CD14-positive monocyte (primary cell): ENCODE data around the gene TMEM238. TPM values are rescaled to one million over a fixed set of nuclear protein-coding genes. Genes with fewer than 3 reads are reported as not detected.

Experiments used
- DNase-seq, 3 donors: peaks; one replicate each; pipeline ENCODE4 v3.0.0-alpha.2; 2011 to 2022
- H2AFZ ChIP-seq: 2 replicates; pipeline ENCODE4 v1.6.0; 2012; ENCODE audit warnings: mild to moderate bottlenecking, low read depth, low read length, inconsistent platforms; ENCODE audit not compliant: insufficient read depth, poor library complexity, severe bottlenecking
- H3K27ac ChIP-seq, 2 donors: 1 replicate in 1 of 2; 2 replicates in 1 of 2; pipeline ENCODE4 v1.5.1; 2012 to 2013; ENCODE audit warnings: low read length in 2 of 2, control low read depth in 1 of 2, inconsistent platforms in 1 of 2, low read depth in 1 of 2, mild to moderate bottlenecking in 1 of 2
- H3K27me3 ChIP-seq, 2 donors: one replicate each; pipeline versions ENCODE4 v1.6.0 to v1.6.1; 2011 to 2013; ENCODE audit warnings: low read length in 2 of 2; ENCODE audit not compliant: control insufficient read depth in 2 of 2, insufficient read depth in 2 of 2
- H3K36me3 ChIP-seq, 2 donors: replicated peaks in 1 of 2; 1 replicate in 1 of 2; 2 replicates in 1 of 2; pipeline versions ENCODE4 v1.5.1 to v1.6.1; 2012 to 2013; ENCODE audit warnings: low read length in 2 of 2, control low read depth in 1 of 2, inconsistent platforms in 1 of 2, mild to moderate bottlenecking in 1 of 2; ENCODE audit not compliant: insufficient read depth in 2 of 2, control insufficient read depth in 1 of 2
- H3K4me1 ChIP-seq, 2 donors: 1 replicate in 1 of 2; 2 replicates in 1 of 2; pipeline versions ENCODE4 v1.5.1 to v1.6.1; 2012 to 2013; ENCODE audit warnings: low read length in 2 of 2, control low read depth in 1 of 2, inconsistent platforms in 1 of 2, mild to moderate bottlenecking in 1 of 2, moderate library complexity in 1 of 2; ENCODE audit not compliant: insufficient read depth in 2 of 2, control insufficient read depth in 1 of 2
- H3K4me2 ChIP-seq: replicated peaks from 2 replicates; pipeline ENCODE3; 2012; ENCODE audit warnings: low read length, moderate library complexity, mild to moderate bottlenecking; ENCODE audit not compliant: poor library complexity, severe bottlenecking; ENCODE audit errors: extremely low read depth
- H3K4me3 ChIP-seq, 3 experiments: fragments of 200-600 bp in 1 of 3; sonication (generic) in 1 of 3; replicated peaks in 1 of 3; 1 replicate in 2 of 3; 2 replicates in 1 of 3; pipeline ENCODE4 v1.5.1; 2011 to 2013; ENCODE audit warnings: low read length in 3 of 3, mild to moderate bottlenecking in 3 of 3, control low read depth in 2 of 3, low read depth in 2 of 3, inconsistent platforms in 1 of 3, moderate library complexity in 1 of 3
- H3K79me2 ChIP-seq: 2 replicates; pipeline ENCODE4 v1.6.0; 2012; ENCODE audit warnings: mild to moderate bottlenecking, control low read depth, inconsistent platforms, low read length, moderate library complexity; ENCODE audit not compliant: insufficient read depth
- H3K9ac ChIP-seq: 2 replicates; pipeline ENCODE4 v1.6.0; 2017; ENCODE audit warnings: low read length, mild to moderate bottlenecking; ENCODE audit not compliant: insufficient read depth, poor library complexity, severe bottlenecking
- H3K9me3 ChIP-seq, 2 donors: replicated peaks in 1 of 2; 1 replicate in 1 of 2; 2 replicates in 1 of 2; pipeline versions ENCODE4 v1.5.1 to v1.6.1; 2012 to 2013; ENCODE audit warnings: low read length in 2 of 2, control low read depth in 1 of 2; ENCODE audit not compliant: control insufficient read depth in 1 of 2, insufficient read depth in 1 of 2
- H4K20me1 ChIP-seq: 2 replicates; pipeline ENCODE4 v1.6.0; 2012; ENCODE audit warnings: mild to moderate bottlenecking, low read length, control low read depth, moderate library complexity; ENCODE audit not compliant: insufficient read depth
- H3K27ac Mint-ChIP-seq, 7 donors: one replicate each; pipeline ENCODE4 v1.8.0; 2020; ENCODE audit warnings: mild to moderate bottlenecking in 7 of 7, mixed read lengths in 7 of 7, moderate library complexity in 6 of 7, inconsistent platforms in 2 of 7
- H3K27me3 Mint-ChIP-seq, 3 donors: one replicate each; pipeline ENCODE4 v1.8.0; 2021 to 2022; ENCODE audit warnings: low read depth in 3 of 3, mild to moderate bottlenecking in 3 of 3, mixed read lengths in 3 of 3, moderate library complexity in 3 of 3, inconsistent platforms in 1 of 3
- H3K36me3 Mint-ChIP-seq, 2 donors: one replicate each; pipeline ENCODE4 v1.8.0; 2020; ENCODE audit warnings: mixed read lengths in 2 of 2, inconsistent platforms in 1 of 2, mild to moderate bottlenecking in 1 of 2
- H3K4me1 Mint-ChIP-seq: one replicate; pipeline ENCODE4 v1.8.0; 2020; ENCODE audit warnings: mild to moderate bottlenecking, mixed read lengths
- H3K4me3 Mint-ChIP-seq, 2 donors: one replicate each; pipeline ENCODE4 v1.8.0; 2020; ENCODE audit warnings: mild to moderate bottlenecking in 2 of 2, mixed read lengths in 2 of 2, moderate library complexity in 1 of 2
- H3K9me3 Mint-ChIP-seq, 7 donors: one replicate each; pipeline ENCODE4 v1.8.0; 2020 to 2022; ENCODE audit warnings: mixed read lengths in 7 of 7, mild to moderate bottlenecking in 6 of 7, moderate library complexity in 6 of 7, inconsistent platforms in 2 of 7
- CTCF ChIP-seq: fragments of 200-600 bp; IDR thresholded peaks from one replicate; pipeline ENCODE4 v1.8.0; 2022; ENCODE audit warnings: antibody characterized with exemption, mild to moderate bottlenecking
- WGBS: methylation state at CpG from one replicate; pipeline ENCODE4 v1.1.5; 2013; ENCODE audit warnings: missing lambda C conversion rate; ENCODE audit not compliant: insufficient coverage; 5-methylcytosine and 5-hydroxymethylcytosine counted together
- intact Hi-C, 2 donors: fragments of 100-400 bp; cut with micrococcal nuclease; formaldehyde crosslinking; loops; one replicate each; pipeline versions ENCODE4 v1.15.0 to v1.15.1; 2023
- polyA plus RNA-seq, 3 donors: library from polyadenylated mRNA; depleted of rRNA in 1 of 3; unstranded in 2 of 3; stranded (reverse) in 1 of 3; fragments of 300-500 nt in 2 of 3; fragments of >200 nt in 1 of 3; fragmentation: Illumina TruSeq in 2 of 3; gene quantifications; 1 replicate in 2 of 3; 2 replicates in 1 of 3; pipeline ENCODE4 v1.2.3, GENCODE V29; 2012 to 2021

The TMEM238 gene
- polyA plus RNA-seq, 3 donors: not detected

DNA sequence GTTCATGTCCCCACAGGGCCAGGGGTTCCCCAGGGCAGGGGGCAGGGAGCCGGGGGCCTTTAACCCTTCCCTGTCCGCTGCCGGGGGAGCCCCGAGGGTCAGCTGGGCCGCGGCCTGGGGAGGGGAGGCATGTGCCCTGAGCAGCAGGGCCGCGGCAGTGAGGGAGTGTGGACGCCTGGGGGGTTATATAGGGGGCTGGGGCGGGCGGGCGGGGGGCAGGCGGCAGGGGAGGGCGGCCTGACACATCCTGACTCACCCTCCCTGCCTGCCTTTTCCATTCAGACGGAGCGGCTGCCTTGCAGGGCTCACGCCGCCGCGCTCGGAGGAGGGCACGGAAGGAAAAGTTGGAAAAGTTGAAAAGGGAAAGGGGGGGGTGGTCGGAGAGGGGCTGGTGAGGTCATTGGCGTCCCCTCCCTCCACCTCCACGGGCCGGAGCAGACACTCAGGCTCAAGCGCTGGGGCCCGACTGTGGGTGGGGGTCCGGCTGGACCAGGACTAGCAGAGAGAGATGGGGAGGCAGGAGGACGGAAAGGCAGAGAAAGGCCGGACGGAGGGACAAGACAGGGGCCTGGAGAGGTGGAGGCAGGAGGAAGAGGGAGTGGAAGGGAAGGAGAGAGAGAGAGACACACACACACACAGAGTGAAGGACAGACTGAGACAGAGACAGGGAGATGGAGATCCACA lies 13.6 kb downstream of the TMEM238 start, which contains the start of gene IL11:
TSS of gene IL11 (minus strand) at position 159 of the 684 bp plus-strand sequence. CDS start at position 6, 153 bp downstream.
- intact Hi-C loops: no loop called here
- peak within 1 kb of the TSS in 1 of 2 donors; percentile 80 for H3K4me3 Mint-ChIP-seq

More for the DNA sequence above, 13.6 kb downstream of the TMEM238 start, which contains the start of gene IL11:
- Histone ChIP-seq H3K4me2 (peak within 1 kb of the TSS; percentile 26), H3K9ac (no peak within 1 kb of the TSS), H2AFZ (no peak within 1 kb of the TSS), H3K9me3 (peaks cover 2 to 8% of the 10 kb centered on the region in 2 donors), H3K4me1 (peaks cover 4 to 6% of the 10 kb centered on the region in 2 donors), H3K27me3 (peaks cover 32 to 74% of the 10 kb centered on the region in 2 donors), H3K79me2 (no peaks in the 10 kb centered on the region), H3K4me3 (no peak within 1 kb of the TSS), H3K27ac (no peak within 1 kb of the TSS), H3K36me3 (no peaks in the 10 kb centered on the region), H4K20me1 (no peaks in the 10 kb centered on the region)
- peaks cover 53 to 83% (median 74%) of the 10 kb centered on the region in 3 donors for H3K27me3 Mint-ChIP-seq
- peaks cover 0 to 4% of the 10 kb centered on the region in 2 donors for H3K36me3 Mint-ChIP-seq
- TF ChIP-seq CTCF: no peak
- H3K9me3 Mint-ChIP-seq: peaks cover 0 to 24% (median 6%) of the 10 kb centered on the region in 7 donors
- H3K27ac Mint-ChIP-seq: no peak within 1 kb of the TSS
- peaks cover 5% of the 10 kb centered on the region for H3K4me1 Mint-ChIP-seq
- DNase-seq: no peak
- WGBS: no CpG with 5 or more reads among the region's 32 CpGs
